Liver (tissue), 2 donors: Measurements from ENCODE around the gene SEC22C.

Experiments
- JUND ChIP-seq, 2 donors: IDR thresholded peaks; 2 replicates each; pipeline ENCODE4 v1.6.1; 2016; ENCODE audit warnings: antibody characterized with exemption in 2 of 2
- TF ChIP-seq, protein P1 (sequence below): IDR thresholded peaks from 2 replicates; pipeline ENCODE4 v1.6.1; 2016; ENCODE audit warnings: antibody characterized with exemption, mild to moderate bottlenecking
- donor health status: healthy.

DNA sequence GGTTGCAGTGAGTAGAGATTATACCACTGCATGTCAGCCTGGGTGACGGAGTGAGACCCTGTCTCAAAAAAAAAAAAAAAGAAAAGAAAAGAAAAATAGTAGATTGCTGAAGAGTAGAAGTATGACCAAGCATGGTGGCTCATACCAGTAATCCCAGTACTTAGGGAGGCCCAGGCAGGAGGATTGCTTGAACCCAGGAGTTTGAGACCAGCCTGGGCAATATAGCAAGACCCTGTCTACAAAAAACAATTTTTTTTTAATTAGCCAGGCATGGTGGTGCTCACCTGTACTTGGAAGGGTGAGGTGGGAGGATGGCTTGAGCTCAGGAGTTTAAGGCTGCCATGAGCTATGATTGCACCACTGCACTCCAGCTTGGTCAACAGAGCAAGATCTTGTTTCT is 21.2 kb upstream of the SEC22C start:
- TF ChIP-seq JUND (IDR thresholded peaks at IDR 0.05): no peak
- TF ChIP-seq, protein P1, sequence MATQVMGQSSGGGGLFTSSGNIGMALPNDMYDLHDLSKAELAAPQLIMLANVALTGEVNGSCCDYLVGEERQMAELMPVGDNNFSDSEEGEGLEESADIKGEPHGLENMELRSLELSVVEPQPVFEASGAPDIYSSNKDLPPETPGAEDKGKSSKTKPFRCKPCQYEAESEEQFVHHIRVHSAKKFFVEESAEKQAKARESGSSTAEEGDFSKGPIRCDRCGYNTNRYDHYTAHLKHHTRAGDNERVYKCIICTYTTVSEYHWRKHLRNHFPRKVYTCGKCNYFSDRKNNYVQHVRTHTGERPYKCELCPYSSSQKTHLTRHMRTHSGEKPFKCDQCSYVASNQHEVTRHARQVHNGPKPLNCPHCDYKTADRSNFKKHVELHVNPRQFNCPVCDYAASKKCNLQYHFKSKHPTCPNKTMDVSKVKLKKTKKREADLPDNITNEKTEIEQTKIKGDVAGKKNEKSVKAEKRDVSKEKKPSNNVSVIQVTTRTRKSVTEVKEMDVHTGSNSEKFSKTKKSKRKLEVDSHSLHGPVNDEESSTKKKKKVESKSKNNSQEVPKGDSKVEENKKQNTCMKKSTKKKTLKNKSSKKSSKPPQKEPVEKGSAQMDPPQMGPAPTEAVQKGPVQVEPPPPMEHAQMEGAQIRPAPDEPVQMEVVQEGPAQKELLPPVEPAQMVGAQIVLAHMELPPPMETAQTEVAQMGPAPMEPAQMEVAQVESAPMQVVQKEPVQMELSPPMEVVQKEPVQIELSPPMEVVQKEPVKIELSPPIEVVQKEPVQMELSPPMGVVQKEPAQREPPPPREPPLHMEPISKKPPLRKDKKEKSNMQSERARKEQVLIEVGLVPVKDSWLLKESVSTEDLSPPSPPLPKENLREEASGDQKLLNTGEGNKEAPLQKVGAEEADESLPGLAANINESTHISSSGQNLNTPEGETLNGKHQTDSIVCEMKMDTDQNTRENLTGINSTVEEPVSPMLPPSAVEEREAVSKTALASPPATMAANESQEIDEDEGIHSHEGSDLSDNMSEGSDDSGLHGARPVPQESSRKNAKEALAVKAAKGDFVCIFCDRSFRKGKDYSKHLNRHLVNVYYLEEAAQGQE: no peak
